NB4 (cell line): Measurements from ENCODE around the gene KAZN.

Experiments used
- DNase-seq: peaks from one replicate; pipeline ENCODE4 v3.0.0; 2010; ENCODE audit warnings: low read depth
- H3K4me3 ChIP-seq: one replicate; pipeline ENCODE4 v1.5.1; 2011; ENCODE audit warnings: mild to moderate bottlenecking, low read depth, low read length, moderate library complexity
- CTCF ChIP-seq: IDR thresholded peaks from one replicate; pipeline ENCODE4 v1.5.1; 2012; ENCODE audit warnings: low read depth, low read length
- MYC ChIP-seq: IDR thresholded peaks from 2 replicates; pipeline ENCODE4 v1.6.1; 2011; ENCODE audit warnings: low read depth, low read length
- POLR2A ChIP-seq: IDR thresholded peaks from 2 replicates; pipeline ENCODE4 v1.6.1; 2011; ENCODE audit warnings: mild to moderate bottlenecking; ENCODE audit not compliant: insufficient read length; ENCODE audit errors: extremely low read depth
- TF ChIP-seq, protein P1 (sequence below): IDR thresholded peaks from 2 replicates; pipeline ENCODE4 v1.6.1; 2011; ENCODE audit warnings: low read depth, low read length

The KAZN gene

GRCh38 chr1:15110128-15110866, 511.8 kb downstream of the KAZN start:
- no peak for TF ChIP-seq MYC
- TF ChIP-seq, protein P1, sequence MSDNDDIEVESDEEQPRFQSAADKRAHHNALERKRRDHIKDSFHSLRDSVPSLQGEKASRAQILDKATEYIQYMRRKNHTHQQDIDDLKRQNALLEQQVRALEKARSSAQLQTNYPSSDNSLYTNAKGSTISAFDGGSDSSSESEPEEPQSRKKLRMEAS: no peak
- no peak for TF ChIP-seq POLR2A
- H3K4me3 ChIP-seq: no peak overlapping the region
- DNase-seq: no peak

DNA sequence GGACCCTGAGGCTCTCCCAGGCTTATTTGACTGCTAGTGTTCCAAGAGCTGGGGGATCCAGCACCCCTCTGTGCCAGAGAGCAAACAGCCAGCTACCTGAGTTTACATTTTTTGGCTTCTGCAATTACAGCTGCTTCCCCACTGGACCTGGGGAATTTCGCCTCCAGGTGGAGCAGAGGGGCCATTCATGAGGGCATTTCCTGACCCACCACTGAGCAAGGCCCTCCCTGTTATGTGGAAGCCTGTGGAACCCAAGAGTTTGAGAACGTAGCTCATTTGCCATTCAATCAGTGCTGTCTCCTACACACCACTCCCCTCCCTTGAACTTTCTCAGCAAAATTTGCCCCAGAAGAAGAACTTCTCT, 512.4 kb downstream of the KAZN start:
- H3K4me3 ChIP-seq: no peak overlapping the region
- TF ChIP-seq CTCF (no peak), MYC (no peak), POLR2A (no peak)
- TF ChIP-seq, protein P1: no peak
- no peak for DNase-seq

DNA sequence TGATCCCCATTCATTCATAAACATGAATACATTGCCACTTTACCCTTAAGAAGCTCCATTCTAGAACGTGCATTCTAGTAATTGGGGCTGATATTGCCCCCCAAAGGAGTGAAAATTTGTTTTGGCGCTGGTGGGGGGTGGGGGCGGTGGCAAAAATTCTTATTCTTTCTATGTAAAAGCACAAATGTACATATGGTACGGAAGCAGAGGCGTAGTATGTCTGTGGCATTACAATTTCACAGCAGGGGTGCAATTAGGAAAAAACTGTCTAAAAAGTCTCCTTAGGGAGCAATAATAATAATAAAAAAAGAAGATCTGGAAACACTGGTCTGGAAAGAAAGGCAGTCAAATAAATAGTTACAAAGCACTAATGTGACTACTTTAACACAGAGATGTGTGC, 514.7 kb downstream of the KAZN start:
- TF ChIP-seq POLR2A (no peak), MYC (no peak), CTCF (no peak)
- TF ChIP-seq, protein P1: no peak
- no peak overlapping the region for H3K4me3 ChIP-seq

GRCh38 chr1:15114884-15115283, 516.4 kb downstream of the KAZN start:
- no peak overlapping the region for H3K4me3 ChIP-seq
- TF ChIP-seq MYC (no peak), CTCF (no peak), POLR2A (no peak)
- TF ChIP-seq, protein P1: no peak
- no peak for DNase-seq

More for the DNA sequence above, 514.7 kb downstream of the KAZN start:
- DNase-seq: no peak

DNA sequence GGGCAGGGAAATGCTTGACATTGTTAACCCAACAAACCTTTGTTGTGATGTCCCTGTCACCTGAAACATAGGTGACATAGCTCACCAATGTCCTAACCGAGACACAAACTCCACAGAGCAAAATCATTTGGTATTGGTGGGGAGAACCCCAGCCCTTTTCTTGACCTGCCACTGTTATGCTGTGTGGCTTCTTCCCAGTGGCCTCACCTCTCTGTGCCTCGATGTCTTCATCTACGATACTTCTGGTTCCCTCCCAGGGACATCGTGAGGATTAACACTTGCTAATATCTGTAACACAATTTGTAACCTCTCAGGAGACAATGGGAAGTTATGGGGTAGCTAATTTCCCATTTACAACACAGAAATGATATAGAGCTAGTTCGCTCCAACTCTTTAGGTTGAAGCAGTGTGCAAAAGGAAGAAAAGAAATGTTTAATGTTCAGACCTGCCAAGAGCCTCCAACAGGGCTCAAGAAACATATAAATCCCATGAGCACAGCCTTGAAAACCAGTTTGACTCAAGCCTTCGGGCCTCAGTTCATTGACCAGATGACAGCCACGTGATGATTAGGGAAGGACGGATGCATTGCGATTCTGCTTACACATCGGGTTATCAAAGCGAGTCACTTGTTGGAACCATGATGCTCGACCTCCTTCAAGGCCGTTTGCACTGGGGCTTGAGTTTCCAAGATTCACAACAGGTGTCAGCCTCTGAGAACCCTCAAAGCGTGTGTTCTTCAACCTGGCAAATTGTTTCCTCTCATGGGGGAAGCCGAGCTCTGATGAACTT, 517.3 kb downstream of the KAZN start:
- TF ChIP-seq MYC (no peak), POLR2A (no peak), CTCF (no peak)
- TF ChIP-seq, protein P1: no peak

GRCh38 chr1:15116966-15117365, 518.5 kb downstream of the KAZN start:
- TF ChIP-seq, protein P1: no peak
- no peak for TF ChIP-seq CTCF
- TF ChIP-seq POLR2A: no peak
- no peak for TF ChIP-seq MYC
- no peak for DNase-seq
- no peak overlapping the region for H3K4me3 ChIP-seq

More for the DNA sequence above, 517.3 kb downstream of the KAZN start:
- no peak for DNase-seq
- H3K4me3 ChIP-seq: no peak overlapping the region
